HG03039 (cell line): ENCODE measurements around the gene KLHDC8B.
"Not testable (repeated sequence)": the region's sequence is repeated elsewhere in the genome, so short reads cannot be mapped to it uniquely, and the experiment has no call there.

Experiments
- ATAC-seq: cut with Tn5 transposase; IDR thresholded peaks from one replicate; pipeline ENCODE4 v1.9.1; 2021; ENCODE audit warnings: mild to moderate bottlenecking, moderate library complexity; ENCODE audit not compliant: unreplicated experiment

Gene KLHDC8B

DNA sequence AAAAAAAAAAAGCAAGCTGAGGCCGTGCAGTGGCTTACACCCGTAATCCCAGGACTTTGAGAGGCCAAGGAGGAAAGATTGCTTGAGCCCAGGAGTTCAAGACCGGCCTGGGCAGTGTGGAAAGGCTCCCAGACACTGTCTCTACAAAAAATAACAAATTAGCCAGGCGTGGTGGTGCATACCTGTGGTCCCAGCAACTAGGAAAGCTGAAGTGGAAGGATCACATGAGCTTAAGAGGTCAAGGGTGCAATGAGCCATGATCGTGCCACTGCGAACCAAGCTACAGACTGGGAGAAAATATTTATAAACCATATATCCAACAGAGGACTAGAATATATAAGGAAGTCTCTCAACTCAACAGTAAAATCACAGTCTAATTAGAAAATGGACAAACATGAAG lies 10.0 kb downstream of the KLHDC8B start:
- ATAC-seq = no peak

- ATAC-seq = no peak
Observed at GRCh38 chr3:49182682-49183081, 11.3 kb downstream of the KLHDC8B start.

DNA sequence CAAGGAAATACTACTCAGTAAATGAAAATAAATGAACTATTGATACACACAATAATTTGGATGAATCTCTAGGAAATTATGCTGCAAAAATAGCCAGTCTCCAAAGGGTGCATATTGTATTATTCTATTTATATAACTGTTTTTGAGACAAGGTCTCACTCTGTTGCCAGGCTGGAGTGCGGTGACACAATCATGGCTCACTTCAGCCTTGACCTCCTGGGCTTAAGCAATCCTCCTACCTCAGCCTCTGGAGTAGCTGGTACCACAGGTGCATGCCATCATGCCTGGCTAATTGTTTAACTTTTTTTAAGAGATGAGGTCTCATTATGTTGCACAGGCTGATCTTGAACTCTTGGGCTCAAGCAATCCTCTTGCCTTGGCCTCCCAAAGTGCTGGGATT lies 12.5 kb downstream of the KLHDC8B start:
- no peak for ATAC-seq

DNA sequence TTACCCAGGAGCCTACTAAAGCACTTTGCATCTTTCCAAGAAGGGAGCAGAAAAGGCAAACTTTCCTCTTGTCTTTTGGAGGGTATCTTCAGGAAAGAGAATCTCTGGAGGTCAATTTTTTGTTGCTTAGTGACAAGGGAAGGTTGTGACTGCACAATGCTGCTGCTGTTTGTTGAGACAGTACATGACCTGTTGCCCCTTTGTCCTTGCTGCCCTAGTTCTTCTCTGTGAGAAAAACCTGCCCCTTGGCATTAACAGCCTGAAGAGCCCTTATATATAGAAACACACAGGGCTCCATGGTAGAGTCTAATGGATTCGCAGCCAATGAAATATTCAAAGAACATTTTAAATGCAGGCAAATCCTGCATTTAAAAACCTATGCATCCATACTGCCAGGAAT lies 20.3 kb downstream of the KLHDC8B start:
- no peak for ATAC-seq

DNA sequence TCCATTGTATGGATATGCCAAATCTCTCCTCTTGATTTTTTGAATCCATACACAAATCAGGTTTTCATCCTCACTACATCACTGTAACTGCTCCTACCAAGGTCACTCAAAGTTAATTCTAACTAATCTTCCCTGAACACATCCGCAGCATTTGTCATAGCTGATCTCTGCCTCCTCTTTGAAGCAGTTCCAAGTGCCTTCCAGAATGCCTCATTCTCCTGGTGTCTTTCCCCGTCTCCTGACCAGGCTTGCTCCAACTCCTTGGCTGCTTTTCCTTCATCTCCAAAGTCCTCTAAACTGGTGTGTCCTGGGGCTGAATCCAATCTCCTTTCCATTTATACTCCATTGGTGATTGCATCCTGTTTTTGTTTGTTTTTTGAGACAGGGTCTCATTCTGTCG lies 26.8 kb downstream of the KLHDC8B start:
- ATAC-seq = no peak

GRCh38 chr3:49198611-49199230 lies 27.3 kb downstream of the KLHDC8B start:
- ATAC-seq = no peak

DNA sequence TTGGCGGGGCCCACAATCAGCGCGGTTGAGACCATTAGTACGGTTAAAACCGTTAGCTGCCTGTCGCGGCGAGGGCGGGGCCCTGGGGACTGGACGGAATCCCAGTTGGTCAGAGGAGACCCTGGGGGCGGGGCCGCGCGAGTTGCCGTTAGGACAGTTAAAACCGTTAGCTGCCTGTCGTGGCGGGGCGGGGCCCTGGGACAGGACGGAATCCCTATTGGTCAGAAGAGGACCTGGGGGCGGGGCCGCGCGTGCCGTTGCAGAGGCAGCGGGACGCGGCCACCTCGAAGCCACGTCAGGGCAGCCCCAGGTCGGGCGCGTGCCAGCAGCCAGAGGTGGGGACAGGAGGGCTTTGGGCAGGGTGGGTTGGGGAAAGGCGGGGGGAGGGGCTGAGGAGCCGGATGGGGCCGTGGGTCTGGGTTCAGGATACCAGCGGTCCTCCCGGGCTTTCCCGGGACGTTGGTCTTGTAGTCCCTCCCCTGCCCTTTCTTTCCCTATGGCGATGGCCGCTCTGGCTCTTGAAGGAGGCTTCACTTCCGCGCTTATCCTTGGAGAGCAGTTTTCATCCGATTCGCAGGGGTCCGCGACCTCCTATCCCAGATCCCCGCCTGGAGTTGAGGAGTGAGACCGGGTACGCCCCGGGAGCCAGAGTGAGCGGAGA lies 28.0 kb downstream of the KLHDC8B start:
- ATAC-seq = no peak

DNA sequence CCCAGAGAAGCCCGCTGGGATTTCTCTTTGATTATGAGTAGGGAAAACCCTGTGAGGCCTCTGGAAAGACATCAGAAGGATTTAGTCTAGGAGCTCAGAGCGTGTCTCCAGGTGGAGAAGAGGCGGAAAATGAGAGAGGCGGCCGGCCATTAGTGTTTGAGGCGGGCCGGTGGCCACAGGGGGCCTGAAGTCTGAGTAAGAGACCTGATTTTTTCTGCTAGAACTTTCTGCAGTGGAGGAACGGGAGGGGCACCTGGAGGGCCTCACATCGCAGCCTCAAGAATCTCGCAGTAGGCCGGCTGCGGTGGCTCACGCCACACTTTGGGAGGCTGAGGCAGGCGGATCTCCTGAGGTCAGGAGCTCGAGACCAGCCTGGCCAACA lies 28.5 kb downstream of the KLHDC8B start:
- no peak for ATAC-seq

DNA sequence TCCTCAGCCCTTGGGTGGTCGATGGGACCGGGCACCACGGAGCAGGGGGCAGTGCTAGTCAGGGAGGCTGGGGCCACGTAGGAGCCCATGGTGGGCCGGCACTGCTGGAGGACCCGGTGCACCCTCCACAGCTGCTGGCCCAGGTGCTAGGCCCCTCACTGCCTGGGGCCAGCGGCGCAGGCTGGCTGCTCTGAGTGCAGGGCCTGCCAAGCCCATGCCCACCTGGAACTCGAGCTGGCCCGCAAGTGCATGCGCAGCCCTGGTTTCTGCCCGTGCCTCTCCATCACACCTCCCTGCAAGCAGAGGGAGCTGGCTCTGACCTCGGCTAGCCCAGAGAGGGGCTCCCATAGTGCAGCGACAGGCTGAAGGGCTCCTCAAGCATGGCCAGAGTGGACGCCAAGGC lies 42.1 kb downstream of the KLHDC8B start:
- ATAC-seq = no peak

- no peak for ATAC-seq
Observed at GRCh38 chr3:49213998-49214397, 42.6 kb downstream of the KLHDC8B start.

DNA sequence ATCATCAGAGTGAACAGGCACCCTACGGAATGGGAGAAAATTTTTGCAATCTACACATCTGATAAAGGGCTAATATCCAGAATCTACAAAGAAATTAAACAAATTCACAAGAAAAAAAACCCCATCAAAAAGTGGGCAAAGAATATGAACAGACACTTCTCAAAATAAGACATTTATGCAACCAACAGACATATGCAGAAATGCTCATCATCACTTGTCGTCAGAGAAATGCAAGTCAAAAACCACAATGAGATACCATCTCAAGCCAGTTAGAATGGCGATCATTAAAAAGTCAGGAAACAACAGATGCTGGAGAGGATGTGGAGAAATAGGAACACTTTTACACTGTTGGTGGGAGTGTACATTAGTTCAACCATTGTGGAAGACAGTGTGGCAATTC lies 45.3 kb downstream of the KLHDC8B start:
- not testable (repeated sequence) for ATAC-seq

- not testable (repeated sequence) for ATAC-seq
Observed at GRCh38 chr3:49217108-49217507, 45.7 kb downstream of the KLHDC8B start.

DNA sequence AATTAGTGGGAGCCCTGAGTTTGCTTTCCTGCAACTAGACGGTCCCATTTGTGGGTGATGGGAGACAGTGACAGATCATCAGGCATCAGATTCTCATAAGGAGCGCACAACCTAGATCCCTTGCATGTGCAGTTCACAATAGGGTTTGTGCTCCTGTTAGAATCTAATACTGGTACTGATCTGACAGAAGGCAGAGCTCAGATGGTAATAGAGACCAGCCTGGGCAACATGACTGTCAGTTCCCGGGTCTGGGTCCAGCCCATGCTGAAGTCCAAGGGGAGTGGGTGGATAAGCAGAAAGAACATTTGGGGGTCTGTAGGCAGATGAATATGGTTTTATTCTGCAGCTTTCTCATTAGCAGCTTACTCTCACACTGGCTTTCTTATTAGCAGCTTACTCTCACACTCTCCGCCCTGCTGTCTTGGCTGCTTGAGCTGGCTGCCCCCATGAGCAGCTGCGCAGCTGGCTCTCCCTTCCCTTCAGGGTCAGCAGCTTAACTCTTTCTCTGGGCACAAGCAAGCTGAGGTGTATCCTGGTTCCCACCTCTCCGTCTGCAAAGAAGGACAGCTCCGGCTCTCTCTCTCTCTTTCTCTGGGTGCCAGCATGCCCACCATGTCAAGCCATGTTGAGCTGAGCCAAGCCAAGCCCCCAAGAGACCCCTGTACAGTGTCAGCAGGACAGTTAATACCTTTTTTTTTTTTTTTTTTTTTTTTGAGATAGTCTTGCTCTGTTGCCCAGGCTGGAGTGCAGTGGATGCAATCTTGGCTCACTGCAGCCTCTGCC lies 46.5 kb downstream of the KLHDC8B start:
- ATAC-seq = no peak

- ATAC-seq = not testable (repeated sequence)
Observed at GRCh38 chr3:49218471-49218989, 47.1 kb downstream of the KLHDC8B start.

GRCh38 chr3:49219132-49219531 lies 47.7 kb downstream of the KLHDC8B start:
- ATAC-seq = no peak

DNA sequence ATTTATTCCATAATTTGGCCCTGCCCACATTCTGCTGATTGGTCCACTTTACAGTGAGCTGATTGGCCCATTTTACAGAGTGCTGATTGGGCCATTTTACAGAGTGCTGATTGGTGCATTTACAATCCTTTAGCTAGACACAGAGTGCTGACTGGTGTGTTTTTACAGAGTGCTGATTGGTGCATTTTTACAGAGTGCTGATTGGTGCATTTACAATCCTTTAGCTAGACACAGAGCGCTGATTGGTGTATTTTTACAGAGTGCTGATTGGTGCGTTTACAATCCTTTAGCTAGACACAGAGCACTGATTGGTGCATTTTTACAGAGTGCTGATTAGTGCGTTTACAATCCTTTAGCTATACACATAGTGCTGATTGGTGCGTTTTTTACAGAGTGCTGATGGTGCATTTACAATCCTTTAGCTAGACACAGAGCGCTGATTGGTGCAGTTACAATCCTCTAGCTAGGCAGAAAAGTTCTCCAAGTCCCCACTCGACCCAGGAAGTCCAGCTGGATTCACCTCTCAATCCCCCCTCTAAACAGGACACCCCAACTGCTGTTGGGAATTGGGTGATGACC lies 49.7 kb downstream of the KLHDC8B start:
- not testable (repeated sequence) for ATAC-seq

DNA sequence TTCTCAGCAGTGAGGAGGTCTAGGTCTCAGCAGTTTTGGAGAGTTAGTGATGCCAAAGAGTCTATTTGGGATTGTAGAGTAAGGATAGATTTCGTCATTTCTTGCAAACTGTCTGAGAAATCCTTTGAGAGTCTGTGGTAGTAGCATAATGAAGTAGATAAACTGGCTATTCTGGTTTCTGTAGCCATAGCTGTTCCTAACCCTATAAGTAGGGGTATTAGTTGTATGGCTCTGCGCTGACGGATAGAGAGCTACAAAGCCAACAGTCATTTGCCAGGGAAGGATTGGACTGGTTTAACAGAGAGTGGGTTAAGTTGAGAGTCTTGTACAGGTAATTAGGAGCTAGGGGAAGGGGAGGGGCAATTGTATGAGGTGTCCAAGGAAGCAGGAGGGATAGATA lies 50.6 kb downstream of the KLHDC8B start:
- ATAC-seq = no peak
